Parathyroid adenoma (tissue), 2 donors: ENCODE measurements around the gene CXCR4.

Experiments used
- H2AFZ ChIP-seq: fragments of 300-600 bp; sonication (generic); one replicate; pipeline ENCODE4 v1.7.0; 2017; ENCODE audit warnings: antibody characterized with exemption, mild to moderate bottlenecking
- H3K27ac ChIP-seq: fragments of 300-600 bp; sonication (generic); one replicate; pipeline ENCODE4 v1.7.0; 2017
- H3K27me3 ChIP-seq: fragments of 300-600 bp; sonication (generic); one replicate; pipeline ENCODE4 v1.7.0; 2017; ENCODE audit warnings: low read length; ENCODE audit not compliant: control insufficient read depth, insufficient read depth
- H3K36me3 ChIP-seq: fragments of 300-600 bp; sonication (generic); one replicate; pipeline ENCODE4 v1.7.0; 2017; ENCODE audit warnings: low read length; ENCODE audit not compliant: control insufficient read depth, insufficient read depth
- H3K4me1 ChIP-seq: fragments of 300-600 bp; sonication (generic); one replicate; pipeline ENCODE4 v1.7.0; 2017; ENCODE audit warnings: control low read depth
- H3K4me2 ChIP-seq: fragments of 300-600 bp; sonication (generic); one replicate; pipeline ENCODE4 v1.7.0; 2017; ENCODE audit warnings: low read length
- H3K4me3 ChIP-seq: fragments of 300-600 bp; sonication (generic); one replicate; pipeline ENCODE4 v1.7.0; 2017; ENCODE audit warnings: low read depth, low read length
- H3K79me2 ChIP-seq: fragments of 300-600 bp; sonication (generic); one replicate; pipeline ENCODE4 v1.7.0; 2017; ENCODE audit warnings: control low read depth
- H3K9ac ChIP-seq: fragments of 300-600 bp; sonication (generic); one replicate; pipeline ENCODE4 v1.7.0; 2017; ENCODE audit warnings: mild to moderate bottlenecking
- H3K9me3 ChIP-seq: fragments of 300-600 bp; sonication (generic); one replicate; pipeline ENCODE4 v1.7.0; 2017; ENCODE audit warnings: low read length; ENCODE audit not compliant: control insufficient read depth
- TF ChIP-seq, protein P1 (sequence below): fragments of 300-600 bp; sonication (generic); IDR thresholded peaks from one replicate; pipeline ENCODE4 v1.7.0; 2017; ENCODE audit warnings: antibody characterized with exemption, mild to moderate bottlenecking
- donor health status: primary hyperparathyroidism.

Gene CXCR4

DNA sequence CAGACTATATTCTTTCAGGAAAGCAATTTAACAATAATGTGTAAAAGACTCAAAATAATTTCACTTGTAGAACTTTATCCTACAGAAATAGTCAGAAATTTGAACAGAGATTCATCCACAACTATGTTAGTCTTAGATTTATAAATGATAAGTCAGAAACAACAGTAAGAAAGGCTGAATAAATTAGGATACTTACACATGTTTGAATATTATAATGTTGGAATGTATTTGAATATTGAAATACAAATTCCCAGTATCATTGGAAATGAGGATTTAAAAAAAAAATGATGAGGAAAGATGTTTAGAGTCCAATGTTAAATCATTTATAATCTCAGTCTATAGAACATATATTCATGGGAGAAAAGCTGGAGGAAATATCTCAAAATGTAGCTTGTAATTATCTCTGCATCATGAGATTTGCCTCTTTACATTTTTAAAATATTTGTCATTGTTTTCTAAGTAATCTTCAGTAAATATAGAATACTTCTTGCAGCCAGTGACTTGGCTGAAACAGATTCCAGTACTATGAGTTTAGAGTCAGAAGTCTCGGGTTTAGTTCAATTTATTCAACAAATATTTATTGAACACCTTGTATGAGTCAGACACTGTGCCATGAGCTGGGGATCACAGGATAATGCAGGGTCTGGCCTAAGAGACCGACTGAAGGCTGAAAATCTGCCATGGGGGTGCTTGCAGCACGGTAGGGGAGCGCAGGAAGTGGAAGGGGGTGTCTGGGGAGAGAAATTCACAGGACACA, 32.3 kb downstream of the CXCR4 start:
- no peak overlapping the region for H2AFZ ChIP-seq
- H3K4me2 ChIP-seq = no peak overlapping the region
- H3K4me3 ChIP-seq = no peak overlapping the region
- H3K36me3 ChIP-seq = no peaks in the 10 kb centered on the region
- TF ChIP-seq, protein P1, sequence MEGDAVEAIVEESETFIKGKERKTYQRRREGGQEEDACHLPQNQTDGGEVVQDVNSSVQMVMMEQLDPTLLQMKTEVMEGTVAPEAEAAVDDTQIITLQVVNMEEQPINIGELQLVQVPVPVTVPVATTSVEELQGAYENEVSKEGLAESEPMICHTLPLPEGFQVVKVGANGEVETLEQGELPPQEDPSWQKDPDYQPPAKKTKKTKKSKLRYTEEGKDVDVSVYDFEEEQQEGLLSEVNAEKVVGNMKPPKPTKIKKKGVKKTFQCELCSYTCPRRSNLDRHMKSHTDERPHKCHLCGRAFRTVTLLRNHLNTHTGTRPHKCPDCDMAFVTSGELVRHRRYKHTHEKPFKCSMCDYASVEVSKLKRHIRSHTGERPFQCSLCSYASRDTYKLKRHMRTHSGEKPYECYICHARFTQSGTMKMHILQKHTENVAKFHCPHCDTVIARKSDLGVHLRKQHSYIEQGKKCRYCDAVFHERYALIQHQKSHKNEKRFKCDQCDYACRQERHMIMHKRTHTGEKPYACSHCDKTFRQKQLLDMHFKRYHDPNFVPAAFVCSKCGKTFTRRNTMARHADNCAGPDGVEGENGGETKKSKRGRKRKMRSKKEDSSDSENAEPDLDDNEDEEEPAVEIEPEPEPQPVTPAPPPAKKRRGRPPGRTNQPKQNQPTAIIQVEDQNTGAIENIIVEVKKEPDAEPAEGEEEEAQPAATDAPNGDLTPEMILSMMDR = no peak
- H3K27me3 ChIP-seq = no peaks in the 10 kb centered on the region
- H3K79me2 ChIP-seq = no peaks in the 10 kb centered on the region
- no peak overlapping the region for H3K9ac ChIP-seq
- H3K9me3 ChIP-seq = no peaks in the 10 kb centered on the region
- H3K4me1 ChIP-seq = no peaks in the 10 kb centered on the region
- no peak overlapping the region for H3K27ac ChIP-seq

DNA sequence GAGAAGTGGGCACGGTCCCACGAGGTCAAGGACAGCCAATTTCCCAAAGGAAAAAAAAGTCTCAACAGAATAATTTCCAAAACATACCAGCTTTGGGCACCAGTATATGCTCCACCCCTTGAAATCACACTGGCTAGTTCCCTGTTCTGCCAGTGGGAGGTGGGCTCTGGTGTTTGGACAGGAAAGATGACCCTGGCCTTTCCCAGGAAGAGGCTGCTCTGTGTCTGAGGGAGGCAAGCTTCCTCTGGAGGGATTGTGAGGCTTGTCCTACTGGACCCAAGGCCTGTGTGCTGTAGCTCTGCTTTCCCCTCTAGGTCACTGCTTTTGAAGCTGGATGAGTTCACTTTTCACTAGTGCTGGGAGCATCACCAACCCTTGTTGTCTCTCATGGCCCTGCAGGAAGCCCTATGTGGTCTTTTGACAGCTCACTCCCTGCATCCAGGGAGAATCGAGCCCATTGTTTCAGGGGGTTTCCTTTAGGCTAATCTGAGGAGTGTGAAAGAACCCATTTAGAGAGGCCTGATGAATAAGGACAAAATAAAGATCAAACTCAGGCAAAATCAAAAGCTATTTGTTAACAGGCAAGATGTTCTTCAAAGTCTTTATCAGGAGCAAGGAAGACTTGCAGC, 36.3 kb downstream of the CXCR4 start:
- H3K36me3 ChIP-seq = no peaks in the 10 kb centered on the region
- no peaks in the 10 kb centered on the region for H3K4me1 ChIP-seq
- TF ChIP-seq, protein P1 = no peak
- H2AFZ ChIP-seq = no peak overlapping the region
- H3K4me2 ChIP-seq = no peak overlapping the region
- H3K9me3 ChIP-seq = no peaks in the 10 kb centered on the region
- no peak overlapping the region for H3K4me3 ChIP-seq
- no peak overlapping the region for H3K27ac ChIP-seq
- H3K9ac ChIP-seq = no peak overlapping the region
- H3K27me3 ChIP-seq = no peaks in the 10 kb centered on the region
- no peaks in the 10 kb centered on the region for H3K79me2 ChIP-seq

DNA sequence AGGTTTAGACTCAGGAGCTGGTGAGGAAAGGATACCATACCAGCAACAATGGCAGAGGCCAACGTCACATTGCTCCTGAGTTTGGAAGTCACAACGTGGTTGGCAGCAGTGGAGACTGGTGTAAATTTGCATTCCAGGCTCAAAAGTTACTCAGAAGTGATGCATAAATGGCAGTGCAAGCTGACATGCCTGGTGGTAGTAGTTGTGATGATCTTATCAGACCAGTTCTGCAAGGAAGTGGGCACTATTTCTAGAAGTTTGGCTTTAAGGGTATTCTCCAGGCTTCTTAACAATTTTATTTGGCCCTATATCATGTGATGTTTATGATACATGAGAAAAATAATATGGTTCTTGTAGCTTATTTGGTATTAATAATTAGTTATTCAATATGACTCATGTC, 37.8 kb downstream of the CXCR4 start:
- Histone ChIP-seq H3K9me3 (no peaks in the 10 kb centered on the region), H3K79me2 (no peaks in the 10 kb centered on the region), H3K9ac (no peak overlapping the region), H3K27me3 (no peaks in the 10 kb centered on the region), H3K27ac (no peak overlapping the region), H3K36me3 (no peaks in the 10 kb centered on the region), H3K4me3 (no peak overlapping the region), H2AFZ (no peak overlapping the region), H3K4me1 (no peaks in the 10 kb centered on the region), H3K4me2 (no peak overlapping the region)
- TF ChIP-seq, protein P1 = no peak

DNA sequence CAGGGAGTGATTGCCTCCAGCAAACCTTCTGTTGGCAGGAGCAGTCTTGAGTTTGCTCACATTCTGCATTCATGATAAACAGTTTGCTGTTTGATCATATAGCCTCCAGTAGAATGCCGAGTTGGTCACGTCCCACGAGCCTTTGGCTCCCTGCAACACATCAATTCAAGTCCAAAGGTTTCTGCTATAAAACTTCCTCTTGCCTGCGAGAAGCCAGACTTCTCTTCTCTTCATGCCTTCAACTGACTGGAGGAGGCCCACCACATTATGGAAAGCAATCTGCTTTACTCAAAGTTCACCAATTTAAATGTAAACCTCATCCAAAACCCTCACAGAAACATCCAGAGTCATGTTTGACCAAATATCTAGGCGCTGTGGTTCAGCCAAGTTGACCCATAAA, 40.8 kb downstream of the CXCR4 start:
- TF ChIP-seq, protein P1 = no peak
- no peaks in the 10 kb centered on the region for H3K9me3 ChIP-seq
- no peak overlapping the region for H3K4me3 ChIP-seq
- H3K4me2 ChIP-seq = no peak overlapping the region
- no peaks in the 10 kb centered on the region for H3K4me1 ChIP-seq
- H3K27ac ChIP-seq = no peak overlapping the region
- no peak overlapping the region for H3K9ac ChIP-seq
- no peaks in the 10 kb centered on the region for H3K36me3 ChIP-seq
- no peaks in the 10 kb centered on the region for H3K27me3 ChIP-seq
- H3K79me2 ChIP-seq = no peaks in the 10 kb centered on the region
- no peak overlapping the region for H2AFZ ChIP-seq
